Loucy (cell line): Measurements from ENCODE around the gene CASP7.

Experiments
- EZH2phosphoT487 ChIP-seq: fragments of 200-600 bp; IDR thresholded peaks from 2 replicates; pipeline ENCODE4 v1.6.1; 2018; ENCODE audit warnings: antibody characterized with exemption, mild to moderate bottlenecking, moderate library complexity, borderline replicate concordance
- TF ChIP-seq, protein P1 (sequence below): fragments of 200-600 bp; sonication (generic); conservative IDR thresholded peaks from 2 replicates; pipeline ENCODE4 v1.5.1; 2014; ENCODE audit warnings: mild to moderate bottlenecking, antibody characterized with exemption, low read length

DNA sequence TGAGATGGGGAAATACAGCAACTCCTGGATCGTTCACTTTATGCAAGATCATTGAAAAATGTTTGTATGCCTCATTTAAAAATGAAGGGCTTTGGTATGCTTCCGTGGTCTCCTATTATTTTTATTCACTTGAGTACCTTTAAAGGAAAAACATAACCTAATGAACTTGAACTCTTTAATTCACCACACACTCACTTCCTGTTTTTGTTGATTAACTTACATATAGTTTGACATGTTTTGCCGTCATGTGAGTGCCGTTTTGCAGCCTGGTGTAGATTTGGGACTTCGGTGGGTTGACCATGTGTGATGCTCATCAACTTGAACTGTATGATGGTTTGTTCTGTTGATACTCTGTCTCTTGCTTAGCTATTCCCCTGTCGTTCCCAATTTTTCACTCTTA is 28.9 kb downstream of the CASP7 start:
- TF ChIP-seq, protein P1, sequence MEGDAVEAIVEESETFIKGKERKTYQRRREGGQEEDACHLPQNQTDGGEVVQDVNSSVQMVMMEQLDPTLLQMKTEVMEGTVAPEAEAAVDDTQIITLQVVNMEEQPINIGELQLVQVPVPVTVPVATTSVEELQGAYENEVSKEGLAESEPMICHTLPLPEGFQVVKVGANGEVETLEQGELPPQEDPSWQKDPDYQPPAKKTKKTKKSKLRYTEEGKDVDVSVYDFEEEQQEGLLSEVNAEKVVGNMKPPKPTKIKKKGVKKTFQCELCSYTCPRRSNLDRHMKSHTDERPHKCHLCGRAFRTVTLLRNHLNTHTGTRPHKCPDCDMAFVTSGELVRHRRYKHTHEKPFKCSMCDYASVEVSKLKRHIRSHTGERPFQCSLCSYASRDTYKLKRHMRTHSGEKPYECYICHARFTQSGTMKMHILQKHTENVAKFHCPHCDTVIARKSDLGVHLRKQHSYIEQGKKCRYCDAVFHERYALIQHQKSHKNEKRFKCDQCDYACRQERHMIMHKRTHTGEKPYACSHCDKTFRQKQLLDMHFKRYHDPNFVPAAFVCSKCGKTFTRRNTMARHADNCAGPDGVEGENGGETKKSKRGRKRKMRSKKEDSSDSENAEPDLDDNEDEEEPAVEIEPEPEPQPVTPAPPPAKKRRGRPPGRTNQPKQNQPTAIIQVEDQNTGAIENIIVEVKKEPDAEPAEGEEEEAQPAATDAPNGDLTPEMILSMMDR, result no peak
- TF ChIP-seq EZH2phosphoT487, result no peak
